Activated B cell treated with CpG ODN at 0.5 μM for 24 hours (primary cell): ENCODE measurements around the gene DIRAS1. TPM values are rescaled to one million over a fixed set of nuclear protein-coding genes. Genes with fewer than 3 reads are reported as not detected.
"Not testable (repeated sequence)": the region's sequence is repeated elsewhere in the genome, so short reads cannot be mapped to it uniquely, and the experiment has no call there.

ENCODE experiments used
- ATAC-seq: fragments of 200-7000 bp; cut with Tn5 transposase; one replicate; pipeline ENCODE4 v1.10.0; 2021; ENCODE audit warnings: low read depth, mild to moderate bottlenecking, moderate library complexity
- CTCF ChIA-PET: fragments of 350-600 bp; sonication (Branson Sonifier 250); formaldehyde crosslinking; loops from one replicate; lab custom pipeline; 2021; ENCODE audit warnings: antibody characterized with exemption; lab: Charles Lee
- POLR2A ChIA-PET: fragments of 350-600 bp; sonication (Branson Sonifier 250); formaldehyde crosslinking; loops from one replicate; lab custom pipeline; 2021; ENCODE audit warnings: antibody characterized with exemption; lab: Charles Lee
- DNase-seq: peaks from one replicate; pipeline ENCODE4 v3.0.0; 2022
- H3K27ac Mint-ChIP-seq: one replicate; pipeline ENCODE4 v1.8.0; 2020; ENCODE audit warnings: mixed read lengths
- H3K27me3 Mint-ChIP-seq: one replicate; pipeline ENCODE4 v1.8.0; 2021; ENCODE audit warnings: mixed read lengths
- H3K36me3 Mint-ChIP-seq: one replicate; pipeline ENCODE4 v1.8.0; 2021; ENCODE audit warnings: low read depth, mixed read lengths
- H3K4me1 Mint-ChIP-seq: one replicate; pipeline ENCODE4 v1.8.0; 2021; ENCODE audit warnings: mixed read lengths
- H3K4me3 Mint-ChIP-seq: one replicate; pipeline ENCODE4 v1.8.0; 2020; ENCODE audit warnings: mild to moderate bottlenecking, mixed read lengths
- H3K9me3 Mint-ChIP-seq: one replicate; pipeline ENCODE4 v1.8.0; 2020; ENCODE audit warnings: mixed read lengths
- intact Hi-C: fragments of 100-400 bp; cut with micrococcal nuclease; formaldehyde crosslinking; loops from one replicate; pipeline ENCODE4 v1.15.1; 2024
- total RNA-seq: library from RNA; stranded (reverse); gene quantifications from 2 replicates; pipeline ENCODE4 v1.2.3, GENCODE V29; 2022
- TF ChIP-seq, protein P1 (sequence below): fragments of 200-600 bp; IDR thresholded peaks from one replicate; pipeline ENCODE4 v1.8.0; 2022; ENCODE audit warnings: antibody characterized with exemption, mild to moderate bottlenecking

DIRAS1 gene
- total RNA-seq, 1 donor from 2014 or later: 6.4 TPM

GRCh38 chr19:2714531-2715269, 6.5 kb downstream of the DIRAS1 start:
- CTCF ChIA-PET: no interaction called here
- Mint-ChIP-seq H3K36me3 (peaks cover 7% of the 10 kb centered on the region), H3K27ac (no peak overlapping the region), H3K4me3 (no peak overlapping the region), H3K27me3 (no peaks in the 10 kb centered on the region), H3K4me1 (peaks cover 40% of the 10 kb centered on the region), H3K9me3 (peaks cover 9% of the 10 kb centered on the region)
- intact Hi-C loops: no loop called here
- POLR2A ChIA-PET: no interaction called here
- ATAC-seq: no peak
- TF ChIP-seq, protein P1, sequence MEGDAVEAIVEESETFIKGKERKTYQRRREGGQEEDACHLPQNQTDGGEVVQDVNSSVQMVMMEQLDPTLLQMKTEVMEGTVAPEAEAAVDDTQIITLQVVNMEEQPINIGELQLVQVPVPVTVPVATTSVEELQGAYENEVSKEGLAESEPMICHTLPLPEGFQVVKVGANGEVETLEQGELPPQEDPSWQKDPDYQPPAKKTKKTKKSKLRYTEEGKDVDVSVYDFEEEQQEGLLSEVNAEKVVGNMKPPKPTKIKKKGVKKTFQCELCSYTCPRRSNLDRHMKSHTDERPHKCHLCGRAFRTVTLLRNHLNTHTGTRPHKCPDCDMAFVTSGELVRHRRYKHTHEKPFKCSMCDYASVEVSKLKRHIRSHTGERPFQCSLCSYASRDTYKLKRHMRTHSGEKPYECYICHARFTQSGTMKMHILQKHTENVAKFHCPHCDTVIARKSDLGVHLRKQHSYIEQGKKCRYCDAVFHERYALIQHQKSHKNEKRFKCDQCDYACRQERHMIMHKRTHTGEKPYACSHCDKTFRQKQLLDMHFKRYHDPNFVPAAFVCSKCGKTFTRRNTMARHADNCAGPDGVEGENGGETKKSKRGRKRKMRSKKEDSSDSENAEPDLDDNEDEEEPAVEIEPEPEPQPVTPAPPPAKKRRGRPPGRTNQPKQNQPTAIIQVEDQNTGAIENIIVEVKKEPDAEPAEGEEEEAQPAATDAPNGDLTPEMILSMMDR: no peak
- no peak for DNase-seq

- DNase-seq, intact Hi-C loops, H3K9me3 Mint-ChIP-seq, CTCF ChIA-PET, H3K4me3 Mint-ChIP-seq, H3K36me3 Mint-ChIP-seq, H3K27ac Mint-ChIP-seq, POLR2A ChIA-PET, H3K27me3 Mint-ChIP-seq, ATAC-seq: not testable (repeated sequence)
- peaks cover 38% of the 10 kb centered on the region for H3K4me1 Mint-ChIP-seq
These were observed 7.1 kb downstream of the DIRAS1 start for GRCh38 chr19:2714102-2714501.

DNA sequence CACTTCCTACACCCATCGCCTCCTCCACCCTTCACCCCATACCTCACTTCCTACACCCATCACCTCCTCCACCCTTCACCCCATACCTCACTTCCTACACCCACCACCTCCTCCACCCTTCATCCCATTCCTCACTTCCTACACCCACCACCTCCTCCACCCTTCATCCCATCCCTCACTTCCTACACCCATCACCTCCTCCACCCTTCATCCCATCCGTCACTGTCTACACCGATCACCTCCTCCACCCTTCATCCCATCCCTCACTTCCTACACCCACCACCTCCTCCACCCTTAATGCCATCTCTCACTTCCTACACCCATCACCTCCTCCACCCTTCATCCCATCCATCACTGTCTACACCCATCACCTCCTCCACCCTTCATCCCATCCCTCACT, 8.0 kb downstream of the DIRAS1 start:
- ATAC-seq, H3K27me3 Mint-ChIP-seq, CTCF ChIA-PET, DNase-seq, H3K4me3 Mint-ChIP-seq, H3K27ac Mint-ChIP-seq, H3K36me3 Mint-ChIP-seq, intact Hi-C loops, H3K9me3 Mint-ChIP-seq: not testable (repeated sequence)
- peaks cover 39% of the 10 kb centered on the region for H3K4me1 Mint-ChIP-seq
- POLR2A ChIA-PET: interaction anchor here (4.0 to 4.3 kb wide), 2 partner anchors 12 to 32 kb away, joined by 41 to 94 read pairs; partner anchors contain the start of gene GNG7

DNA sequence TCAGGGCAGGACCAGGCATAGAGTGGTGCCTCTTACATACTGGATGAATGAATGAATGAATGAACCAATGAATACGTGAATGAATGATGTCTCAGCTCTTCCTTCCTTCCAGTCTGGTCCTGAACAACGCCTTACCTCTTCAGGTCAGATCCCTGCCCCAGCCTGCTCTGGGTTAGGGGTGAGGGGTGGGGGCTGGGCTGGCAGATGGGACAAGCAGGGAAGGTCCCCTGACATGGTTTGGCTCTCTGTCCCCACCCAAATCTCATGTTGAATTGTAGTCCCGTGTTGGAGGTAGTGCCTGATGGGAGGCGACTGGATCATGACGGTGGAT, 9.3 kb downstream of the DIRAS1 start:
- TF ChIP-seq, protein P1: no peak
- Mint-ChIP-seq H3K27ac (peak overlapping the region; percentile 87), H3K4me1 (peaks cover 39% of the 10 kb centered on the region), H3K9me3 (peaks cover 9% of the 10 kb centered on the region), H3K36me3 (peaks cover 7% of the 10 kb centered on the region), H3K4me3 (no peak overlapping the region), H3K27me3 (no peaks in the 10 kb centered on the region)
- DNase-seq (no peak), ATAC-seq (no peak)
- intact Hi-C loops: loop anchor here (1.0 to 2.0 kb wide), 2 partner anchors 8 to 17 kb away; no protein-coding TSS in a partner anchor
- CTCF ChIA-PET: interaction anchor here (1.7 kb wide), 1 partner anchor 19 kb away, joined by 3 read pairs; no protein-coding TSS in a partner anchor
- POLR2A ChIA-PET: interaction anchor here (0.9 to 4.3 kb wide), 7 partner anchors 8 to 31 kb away, joined by 3 to 94 read pairs (median 11); partner anchors contain the start of genes GNG7 and SLC39A3

GRCh38 chr19:2711172-2711874, 9.8 kb downstream of the DIRAS1 start:
- ATAC-seq (peak; percentile 5), DNase-seq (no peak)
- TF ChIP-seq, protein P1: no peak
- Mint-ChIP-seq H3K9me3 (peaks cover 9% of the 10 kb centered on the region), H3K27me3 (no peaks in the 10 kb centered on the region), H3K27ac (peak overlapping the region; percentile 87), H3K4me1 (peaks cover 39% of the 10 kb centered on the region), H3K4me3 (peak overlapping the region; percentile 66), H3K36me3 (peaks cover 7% of the 10 kb centered on the region)
- ChIA-PET CTCF (interaction anchor here (0.8 to 1.7 kb wide), 4 partner anchors 11 to 63 kb away, joined by 3 to 8 read pairs (median 4); no protein-coding TSS in a partner anchor), POLR2A (interaction anchor here (0.6 to 4.3 kb wide), 11 partner anchors 9 to 1303 kb away, joined by 3 to 94 read pairs (median 11); partner anchors contain the start of genes GADD45B, GNG7 and SLC39A3)
- intact Hi-C loops: loop anchor here (1.0 to 2.0 kb wide), 2 partner anchors 9 to 17 kb away; no protein-coding TSS in a partner anchor
